Brain microvascular endothelial cell (primary cell): ENCODE data around the gene IL17A.

Experiments used
- DNase-seq: peaks from one replicate; pipeline ENCODE4 v3.0.0-alpha.2; 2020
- H3K27ac ChIP-seq: fragments of 250-450 bp; sonication (Bioruptor Pico); 2 replicates; pipeline ENCODE4 v1.5.1; 2020; ENCODE audit warnings: mild to moderate bottlenecking, moderate library complexity
- H3K27me3 ChIP-seq: fragments of 250-450 bp; sonication (Bioruptor Pico); replicated peaks from 2 replicates; pipeline ENCODE4 v1.5.1; 2020; ENCODE audit warnings: mild to moderate bottlenecking
- H3K36me3 ChIP-seq: fragments of 250-450 bp; sonication (Bioruptor Pico); replicated peaks from 2 replicates; pipeline ENCODE4 v1.5.1; 2020; ENCODE audit warnings: mild to moderate bottlenecking
- H3K4me3 ChIP-seq: 2 replicates; pipeline ENCODE4 v1.5.1; 2011; ENCODE audit warnings: low read depth, mild to moderate bottlenecking, control low read depth, low read length, moderate library complexity
- in situ Hi-C: cut with HindIII; loops from 2 replicates; pipeline ENCODE4 v1.10.0; 2017; ENCODE audit warnings: low sequenced_read_pairs, low pct_ligation_motif_present
- TF ChIP-seq, protein P1 (sequence below): IDR thresholded peaks from 2 replicates; pipeline ENCODE4 v1.5.1; 2011; ENCODE audit warnings: low read depth, mild to moderate bottlenecking, moderate library complexity, low read length, control low read depth, inconsistent platforms; ENCODE audit errors: missing control alignments

Gene IL17A

DNA sequence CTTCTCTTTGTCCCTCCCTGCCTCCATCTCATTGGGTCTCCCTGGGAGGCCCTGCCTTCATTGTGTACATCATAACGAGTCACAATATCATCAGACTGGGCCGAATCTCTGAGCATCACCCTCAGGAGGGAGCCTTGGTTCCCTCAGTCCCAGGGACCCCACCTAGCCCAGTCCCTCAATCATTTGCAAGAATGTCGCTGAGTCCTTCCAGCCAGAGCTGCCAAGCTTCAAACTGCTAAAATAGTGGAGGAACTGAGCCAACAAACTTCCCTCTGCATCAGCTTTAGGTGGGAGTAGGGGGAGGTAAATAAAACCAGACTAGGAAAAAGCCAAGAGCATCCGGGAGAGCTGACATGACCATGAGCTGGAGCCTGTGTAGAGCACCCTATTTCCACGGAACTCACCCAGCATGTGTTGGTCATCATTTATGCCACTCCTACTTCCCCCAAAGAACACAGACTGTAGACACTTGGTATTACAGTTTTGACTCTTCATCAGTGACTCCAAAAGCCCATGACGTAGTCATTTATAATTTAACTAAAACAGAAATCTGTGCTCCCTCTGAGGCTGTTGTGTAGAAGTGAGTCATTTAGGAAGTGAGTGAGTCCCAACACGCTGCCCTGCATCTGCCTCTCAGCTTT, 28.8 kb upstream of the IL17A start:
- H3K4me3 ChIP-seq, result no peak overlapping the region
- in situ Hi-C loops, result no loop called here
- H3K27ac ChIP-seq, result no peak overlapping the region
- no peaks in the 10 kb centered on the region for H3K36me3 ChIP-seq
- peak; percentile 1 for DNase-seq
- no peaks in the 10 kb centered on the region for H3K27me3 ChIP-seq
- TF ChIP-seq, protein P1, sequence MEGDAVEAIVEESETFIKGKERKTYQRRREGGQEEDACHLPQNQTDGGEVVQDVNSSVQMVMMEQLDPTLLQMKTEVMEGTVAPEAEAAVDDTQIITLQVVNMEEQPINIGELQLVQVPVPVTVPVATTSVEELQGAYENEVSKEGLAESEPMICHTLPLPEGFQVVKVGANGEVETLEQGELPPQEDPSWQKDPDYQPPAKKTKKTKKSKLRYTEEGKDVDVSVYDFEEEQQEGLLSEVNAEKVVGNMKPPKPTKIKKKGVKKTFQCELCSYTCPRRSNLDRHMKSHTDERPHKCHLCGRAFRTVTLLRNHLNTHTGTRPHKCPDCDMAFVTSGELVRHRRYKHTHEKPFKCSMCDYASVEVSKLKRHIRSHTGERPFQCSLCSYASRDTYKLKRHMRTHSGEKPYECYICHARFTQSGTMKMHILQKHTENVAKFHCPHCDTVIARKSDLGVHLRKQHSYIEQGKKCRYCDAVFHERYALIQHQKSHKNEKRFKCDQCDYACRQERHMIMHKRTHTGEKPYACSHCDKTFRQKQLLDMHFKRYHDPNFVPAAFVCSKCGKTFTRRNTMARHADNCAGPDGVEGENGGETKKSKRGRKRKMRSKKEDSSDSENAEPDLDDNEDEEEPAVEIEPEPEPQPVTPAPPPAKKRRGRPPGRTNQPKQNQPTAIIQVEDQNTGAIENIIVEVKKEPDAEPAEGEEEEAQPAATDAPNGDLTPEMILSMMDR, result no peak

DNA sequence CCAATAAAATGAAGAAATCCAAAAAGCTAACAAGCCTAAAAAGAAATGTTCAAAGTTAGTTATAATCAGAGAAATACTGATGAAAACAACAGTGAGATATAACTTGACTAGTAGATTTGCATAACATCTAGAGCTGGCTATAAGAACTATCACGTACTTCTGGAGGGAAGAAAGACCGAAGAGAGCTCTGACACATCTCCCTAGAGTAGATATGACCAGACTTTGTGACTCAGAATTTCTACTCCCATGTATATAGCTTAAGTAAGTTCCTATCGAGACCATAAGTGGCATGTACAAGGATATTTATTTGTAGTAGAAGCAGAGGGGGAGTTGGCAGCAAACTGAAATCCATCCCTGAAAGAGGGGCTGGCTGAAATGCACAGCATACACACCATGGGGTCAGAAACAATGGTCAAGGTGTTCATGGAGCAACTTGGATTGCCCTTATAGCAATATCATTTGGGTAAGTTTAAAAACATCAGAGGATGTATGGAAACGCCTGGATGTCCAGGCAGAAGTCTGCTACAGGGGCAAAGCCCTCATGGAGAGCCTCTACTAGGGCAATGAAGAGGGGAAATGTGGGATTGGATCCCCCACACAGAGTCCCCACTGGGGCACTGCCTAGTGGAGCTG, 25.6 kb upstream of the IL17A start:
- no peaks in the 10 kb centered on the region for H3K36me3 ChIP-seq
- no peak for DNase-seq
- H3K4me3 ChIP-seq, result no peak overlapping the region
- TF ChIP-seq, protein P1, result no peak
- H3K27me3 ChIP-seq, result no peaks in the 10 kb centered on the region
- H3K27ac ChIP-seq, result no peak overlapping the region
- in situ Hi-C loops, result no loop called here

DNA sequence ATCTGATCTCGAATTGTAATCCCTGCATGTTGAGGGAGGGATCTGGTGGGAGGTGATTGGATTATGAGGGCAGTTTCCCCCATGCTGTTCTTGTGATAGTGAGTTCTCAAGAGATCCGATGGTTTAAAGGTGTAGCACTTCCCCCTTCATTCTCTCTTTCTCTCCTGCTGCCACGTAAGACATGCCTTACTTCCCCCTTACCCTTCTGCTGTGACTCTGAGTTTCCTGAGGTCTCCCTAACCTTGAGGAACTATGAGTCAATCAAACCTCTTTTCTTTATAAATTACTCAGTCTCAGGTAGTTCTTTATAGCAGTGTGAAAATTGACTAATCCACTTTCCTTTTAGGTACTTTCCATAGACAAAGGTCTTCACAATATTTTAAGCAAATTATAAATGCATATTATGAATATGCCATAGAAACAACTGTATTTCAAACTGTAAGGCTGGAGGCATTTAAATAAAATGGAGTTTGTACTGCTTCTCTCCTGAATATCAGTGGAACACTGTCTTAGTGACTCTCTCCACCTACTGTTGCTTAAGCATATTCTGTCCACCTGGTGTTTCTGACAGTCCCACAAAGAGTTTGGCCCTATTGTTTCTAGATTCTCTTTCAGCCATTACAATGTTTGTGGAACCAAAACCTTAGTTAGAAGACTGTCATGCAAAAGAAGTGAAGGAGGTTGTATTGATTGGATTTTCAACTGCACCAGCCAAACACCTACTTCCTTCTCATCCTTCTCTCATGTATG, 24.3 kb upstream of the IL17A start:
- no peaks in the 10 kb centered on the region for H3K27me3 ChIP-seq
- no peak overlapping the region for H3K4me3 ChIP-seq
- no peaks in the 10 kb centered on the region for H3K36me3 ChIP-seq
- H3K27ac ChIP-seq, result no peak overlapping the region
- TF ChIP-seq, protein P1, result no peak
- no peak for DNase-seq
- in situ Hi-C loops, result no loop called here

DNA sequence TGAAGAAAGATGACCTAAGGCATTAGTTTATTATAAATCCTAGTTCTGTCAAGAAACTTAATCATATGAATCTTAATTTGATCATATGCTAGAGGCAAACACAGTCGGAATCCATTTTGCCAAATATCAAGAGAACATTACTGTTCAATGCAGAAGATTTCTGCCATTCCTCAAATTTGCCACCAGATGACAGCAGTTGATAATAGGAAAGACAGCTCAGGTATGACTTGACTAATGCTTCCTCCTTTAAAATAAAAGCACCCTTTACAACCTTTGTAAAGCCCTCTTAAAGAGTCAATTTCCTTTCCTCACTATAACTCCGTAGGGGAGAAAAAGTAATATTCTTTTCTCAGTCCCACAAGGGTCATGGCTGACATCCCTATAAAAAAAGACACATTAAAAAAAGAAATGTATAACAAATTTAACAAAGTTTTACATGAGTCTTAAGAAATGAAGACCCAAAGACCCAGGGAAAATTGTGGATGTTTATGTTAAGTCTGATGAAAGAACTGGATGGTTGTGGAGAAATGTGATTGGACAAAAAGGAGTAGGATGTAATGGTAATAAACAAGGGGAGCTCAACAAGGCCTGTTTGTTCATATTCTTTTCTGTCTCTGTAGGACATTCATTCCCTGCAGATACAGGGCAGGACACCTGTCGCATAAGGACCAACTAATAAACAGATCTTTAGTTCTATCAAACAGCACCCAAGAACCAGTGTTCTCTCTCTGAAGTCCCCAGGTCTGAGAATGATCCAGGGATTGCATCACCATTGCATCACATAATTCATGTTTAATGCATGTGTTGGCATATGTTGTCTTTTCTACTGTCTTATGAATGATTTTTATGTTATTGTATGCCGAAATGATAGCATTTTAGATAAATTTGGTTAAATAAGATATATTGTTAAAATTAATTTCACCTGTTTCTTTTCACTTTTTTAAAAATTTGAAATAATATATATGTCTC, 23.0 kb upstream of the IL17A start:
- Histone ChIP-seq H3K27me3 (no peaks in the 10 kb centered on the region), H3K4me3 (no peak overlapping the region), H3K27ac (no peak overlapping the region), H3K36me3 (no peaks in the 10 kb centered on the region)
- in situ Hi-C loops, result no loop called here
- no peak for DNase-seq
- TF ChIP-seq, protein P1, result peak; percentile 62

DNA sequence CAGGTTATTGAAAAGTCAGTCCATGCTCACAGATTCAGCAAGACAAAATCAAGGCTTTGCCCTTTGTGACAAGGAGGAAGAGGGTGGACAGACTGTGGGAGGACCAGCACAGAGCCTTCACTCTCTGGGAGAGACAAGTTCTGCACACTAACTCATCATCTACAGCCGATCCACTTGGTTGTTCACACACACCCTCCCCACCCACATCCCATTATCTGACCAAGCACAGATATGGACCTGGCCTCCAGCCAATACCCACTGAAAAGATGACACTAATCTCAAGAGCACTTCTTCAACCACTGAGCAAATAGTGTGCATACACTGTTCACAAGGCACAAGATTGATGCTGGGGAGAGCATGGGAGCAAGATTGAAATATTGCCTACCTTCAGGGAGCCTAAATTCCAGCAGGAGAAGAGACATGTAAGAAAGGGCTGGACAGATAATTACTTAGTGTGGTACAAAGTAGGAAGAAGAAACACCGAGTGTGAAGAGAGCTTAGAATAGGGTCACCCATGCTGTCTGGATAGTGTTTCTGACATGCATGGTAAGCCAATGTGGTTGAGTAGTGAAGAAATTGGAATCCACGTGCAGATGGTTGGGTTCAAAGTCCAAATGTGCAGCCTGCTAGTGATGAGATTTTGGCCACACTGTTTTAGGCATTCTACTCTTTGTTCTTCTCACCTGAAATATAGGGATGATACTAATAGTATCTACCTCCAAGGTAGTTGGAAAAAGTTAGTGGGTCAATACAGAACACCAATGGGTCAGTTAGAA, 21.7 kb upstream of the IL17A start:
- Histone ChIP-seq H3K4me3 (no peak overlapping the region), H3K36me3 (no peaks in the 10 kb centered on the region), H3K27ac (no peak overlapping the region), H3K27me3 (no peaks in the 10 kb centered on the region)
- TF ChIP-seq, protein P1, result no peak
- in situ Hi-C loops, result no loop called here
- no peak for DNase-seq
